Stimulated activated CD4-positive, alpha-beta T cell treated with anti-CD3 and anti-CD28 coated beads, Interleukin-4, amount 100 ng/mL, for 1 hour (primary cell): ENCODE data around the gene CARD10.

Experiments used
- DNase-seq: peaks from one replicate; pipeline ENCODE4 v3.0.0-alpha.2; 2020

Gene CARD10

DNA sequence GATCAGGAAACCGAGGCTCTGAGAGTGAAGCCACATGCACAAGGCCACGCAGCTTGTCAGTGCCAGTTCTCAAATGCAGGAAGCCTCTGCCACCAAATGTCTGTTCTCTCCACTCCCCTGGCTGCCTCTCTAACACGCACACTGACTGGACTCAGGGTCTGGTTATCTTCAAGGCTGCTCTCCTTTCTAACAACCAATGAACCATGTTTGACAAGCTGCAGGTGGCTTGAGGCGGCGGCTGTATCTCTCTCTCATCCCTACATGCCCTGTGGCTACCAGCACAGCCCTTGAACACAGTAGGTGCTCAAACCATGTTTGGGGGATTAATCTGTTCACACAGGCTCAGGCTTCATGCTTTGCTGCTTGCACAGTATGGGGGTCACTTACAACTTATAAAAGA lies 56.8 kb downstream of the CARD10 start:
- DNase-seq: no peak

DNA sequence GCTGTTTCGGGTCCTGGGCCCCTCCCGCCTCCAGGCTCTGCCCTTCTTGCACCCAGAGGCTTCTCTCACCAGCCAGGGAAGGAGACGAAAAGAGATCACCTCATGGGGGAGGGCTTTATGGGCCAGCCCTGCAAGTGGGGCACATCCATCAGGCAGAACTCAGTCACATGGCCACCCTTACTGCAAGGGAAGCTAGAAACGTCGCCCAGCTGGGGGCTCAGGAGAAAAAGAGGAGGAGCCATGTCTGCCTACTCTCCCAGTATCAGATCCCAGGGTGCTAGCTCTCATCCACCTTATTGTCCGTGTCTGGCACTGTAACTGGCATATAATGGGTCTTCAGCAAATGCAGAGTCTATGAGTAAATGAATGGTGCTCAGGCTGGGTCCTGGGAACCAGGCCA lies 57.3 kb downstream of the CARD10 start:
- no peak for DNase-seq

GRCh38 chr22:37460684-37461083 lies 58.5 kb downstream of the CARD10 start:
- no peak for DNase-seq

- DNase-seq: no peak
Measured at GRCh38 chr22:37459206-37459605, 60.0 kb downstream of the CARD10 start.

DNA sequence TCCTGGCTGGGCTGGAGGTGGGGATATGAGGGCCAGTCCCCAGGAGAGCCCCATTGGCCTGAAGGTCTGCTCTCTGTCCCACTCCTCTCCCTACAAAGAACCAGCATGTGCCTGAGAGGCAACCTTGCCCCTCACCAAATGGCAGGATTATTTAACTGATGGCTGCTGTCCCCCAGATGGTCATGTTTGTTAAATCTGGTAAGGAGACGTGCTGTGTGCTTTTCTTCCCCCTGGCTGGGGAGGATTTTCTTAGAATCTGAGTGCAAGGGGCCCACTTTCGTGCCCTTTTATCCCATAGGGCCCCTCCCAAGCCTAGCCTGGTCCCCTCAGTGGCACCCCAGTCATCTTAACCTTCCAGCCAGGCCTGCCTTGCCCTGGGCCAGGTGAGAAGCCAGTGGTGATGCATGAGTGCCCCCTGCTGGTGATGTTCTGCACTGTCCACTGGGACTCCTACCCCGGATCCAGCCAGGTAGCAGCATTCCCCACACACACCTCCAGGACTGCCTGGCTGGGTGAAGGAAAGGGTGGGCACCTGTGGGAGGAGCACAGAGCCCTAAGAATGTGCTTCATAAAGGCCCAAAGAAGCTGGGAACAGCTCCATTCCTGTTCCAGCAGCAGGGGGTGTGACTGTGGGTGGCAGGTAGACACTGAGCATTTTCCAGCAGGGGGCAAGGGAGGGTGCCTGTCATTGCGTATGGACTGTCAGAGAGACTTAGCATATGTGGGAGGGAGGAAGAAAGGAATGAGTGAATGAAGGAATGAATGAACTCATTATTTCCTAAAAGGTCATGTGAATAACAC lies 61.9 kb downstream of the CARD10 start:
- DNase-seq: peak; percentile 84

DNA sequence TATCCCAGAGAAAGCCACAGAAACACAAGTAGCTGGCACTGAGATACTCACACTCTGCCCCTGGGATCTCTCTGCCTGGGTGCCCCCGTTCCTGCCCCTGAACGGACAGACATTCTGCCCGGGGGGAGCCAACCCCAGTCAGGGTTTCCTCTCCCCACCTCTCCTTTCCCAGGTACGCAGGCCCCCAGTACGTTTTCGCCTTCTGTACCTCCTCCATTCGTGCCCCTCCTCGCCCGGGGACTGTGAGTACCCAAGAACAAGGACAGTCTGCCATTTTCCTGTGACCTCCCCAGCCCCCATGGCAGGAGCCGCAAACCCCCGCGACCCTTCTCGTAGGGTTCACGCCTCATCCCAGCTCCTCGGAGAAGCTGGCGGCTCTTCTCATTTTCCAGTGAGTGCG lies 62.9 kb downstream of the CARD10 start:
- DNase-seq: no peak

GRCh38 chr22:37455896-37456295 lies 63.3 kb downstream of the CARD10 start:
- no peak for DNase-seq

DNA sequence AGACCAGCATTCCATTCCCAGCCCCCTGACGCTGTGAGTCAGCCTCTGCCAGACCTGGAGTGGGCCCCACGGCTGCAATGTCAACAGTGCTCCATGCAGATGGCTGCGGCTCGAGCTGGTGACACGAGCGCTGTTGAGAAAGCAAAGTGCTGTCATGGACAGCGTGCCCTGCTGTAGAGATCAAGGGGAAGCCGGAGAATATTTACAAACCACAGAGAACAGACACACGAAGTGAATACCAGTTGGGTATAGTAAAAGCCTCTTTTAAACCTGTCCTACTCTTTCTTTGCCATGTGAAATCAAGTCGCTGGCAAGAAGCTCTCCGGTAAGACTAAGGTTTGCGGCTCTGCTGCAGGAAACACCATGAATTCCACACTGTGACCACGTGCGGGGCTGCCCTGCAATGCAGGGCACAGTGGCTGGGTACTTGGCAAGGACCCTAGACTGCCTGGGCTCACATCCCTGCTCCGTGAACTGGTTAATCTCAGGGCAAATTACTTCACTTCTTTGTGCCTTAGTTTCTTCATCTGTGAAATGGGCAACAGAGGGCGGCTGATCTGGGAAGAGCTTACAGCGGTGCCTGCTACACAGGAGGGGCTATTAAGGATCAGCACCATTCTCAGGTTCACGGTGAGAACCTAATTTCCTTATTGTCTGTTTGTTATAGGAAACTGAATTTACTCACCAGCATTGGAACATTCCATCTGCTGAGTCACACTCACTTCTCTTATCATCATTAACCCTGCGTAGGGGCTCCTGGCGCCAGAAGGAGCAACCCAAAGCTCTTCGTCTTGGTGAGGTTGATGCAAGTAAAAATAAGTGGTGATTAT lies 64.1 kb downstream of the CARD10 start:
- no peak for DNase-seq

- DNase-seq: no peak
Measured at GRCh38 chr22:37453696-37454095, 65.5 kb downstream of the CARD10 start.

- DNase-seq: no peak
Measured at GRCh38 chr22:37451218-37451617, 68.0 kb downstream of the CARD10 start.

DNA sequence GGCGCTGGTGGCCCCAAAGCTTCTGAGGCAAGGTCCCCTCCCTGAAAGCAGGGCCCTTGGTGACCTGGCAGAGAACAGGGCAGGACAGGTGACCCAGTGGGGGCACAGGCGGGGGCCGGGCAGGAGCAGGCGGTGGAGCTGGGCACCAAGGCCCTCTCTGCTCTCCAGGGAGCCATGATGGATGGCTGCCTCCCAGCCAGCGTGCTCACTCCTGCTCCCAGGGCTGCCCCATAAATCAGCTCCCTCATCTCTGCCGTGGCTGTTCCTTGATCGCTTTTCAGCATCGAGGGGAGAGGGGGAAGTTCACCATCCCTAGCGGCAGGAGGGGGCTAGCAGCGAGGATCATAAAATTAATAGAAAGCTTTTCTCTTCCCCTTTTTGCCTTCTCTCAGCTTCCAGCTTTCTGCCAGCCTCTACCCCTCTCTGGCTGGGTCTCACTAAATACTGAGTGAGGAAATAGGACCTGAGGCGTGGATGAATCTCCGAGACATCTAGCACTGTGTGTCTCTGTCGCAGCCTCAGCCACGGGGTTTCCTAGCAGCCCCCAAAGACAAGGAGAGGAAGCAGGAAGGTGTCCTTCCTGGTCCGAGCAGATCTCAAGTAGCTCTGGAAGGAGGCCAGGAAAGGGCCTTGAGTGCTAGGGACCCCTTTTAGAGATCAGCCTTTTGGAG lies 69.7 kb downstream of the CARD10 start:
- no peak for DNase-seq

DNA sequence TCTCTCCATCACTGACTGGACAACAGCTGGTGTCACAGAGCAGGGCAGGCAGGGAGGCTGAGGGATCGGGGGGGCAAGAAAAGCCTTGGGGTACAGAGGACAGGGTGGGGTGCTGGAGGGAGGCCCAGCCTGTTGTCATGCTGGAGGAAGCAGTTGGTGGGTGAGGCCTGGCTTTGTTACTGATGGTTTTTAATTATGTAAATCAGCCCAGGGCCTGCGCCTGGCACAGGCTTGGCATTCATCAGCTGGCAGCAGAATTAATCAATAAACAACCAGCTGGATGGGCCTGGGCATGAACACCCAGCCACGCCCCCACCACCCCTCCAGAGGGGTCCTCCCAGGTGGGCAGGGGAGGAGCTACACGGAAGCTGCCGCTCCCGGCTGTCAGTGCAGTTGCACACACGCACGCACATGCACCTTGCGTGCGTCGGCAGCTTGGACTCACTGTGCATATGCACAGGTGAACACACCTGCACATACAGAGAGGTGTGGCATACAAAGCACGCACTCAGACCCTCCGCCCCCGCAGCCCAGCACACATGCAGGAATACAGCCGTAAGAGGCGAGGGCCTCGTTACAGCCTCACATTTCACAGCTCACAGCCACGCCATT lies 70.6 kb downstream of the CARD10 start:
- DNase-seq: no peak

- DNase-seq: no peak
Measured at GRCh38 chr22:37445501-37445900, 73.7 kb downstream of the CARD10 start.

GRCh38 chr22:37443977-37444376 lies 75.2 kb downstream of the CARD10 start:
- DNase-seq: no peak

GRCh38 chr22:37443086-37443485 lies 76.1 kb downstream of the CARD10 start:
- no peak for DNase-seq

- DNase-seq: no peak
Measured at GRCh38 chr22:37442537-37442936, 76.7 kb downstream of the CARD10 start.

DNA sequence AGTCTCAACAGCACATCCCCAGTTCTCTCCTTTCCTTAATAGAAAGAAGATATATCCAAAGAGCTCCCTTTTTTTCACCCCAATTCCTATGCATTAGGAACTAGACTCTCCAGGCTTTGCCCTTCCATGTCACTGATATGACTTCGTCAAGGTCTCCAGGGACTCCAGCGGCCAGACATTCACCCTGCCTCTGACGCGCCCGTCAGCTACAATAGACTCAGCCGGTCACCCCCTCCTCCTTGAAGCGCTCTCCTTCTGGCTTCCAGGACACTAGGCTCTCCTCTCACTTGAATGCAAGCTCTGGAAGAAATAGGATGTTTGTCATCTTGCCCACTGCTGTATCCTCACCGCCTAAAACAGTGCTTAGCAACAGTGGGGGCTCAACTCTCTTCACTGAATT lies 77.1 kb downstream of the CARD10 start:
- DNase-seq: no peak

- DNase-seq: no peak
Measured at GRCh38 chr22:37440875-37441274, 78.3 kb downstream of the CARD10 start.
